ENCODE data around the gene STK24.

Gene STK24

GRCh38 chr13:98514288-98514687 lies 62.6 kb downstream of the STK24 start:
- in situ Hi-C loops (cut with MboI; ENCODE audit: low sequenced_read_pairs), result no loop called here

GRCh38 chr13:98513837-98514236 lies 63.1 kb downstream of the STK24 start:
- in situ Hi-C loops (cut with MboI; ENCODE audit: low sequenced_read_pairs), result no loop called here

GRCh38 chr13:98512774-98513665 lies 63.9 kb downstream of the STK24 start:
- in situ Hi-C loops (cut with MboI; ENCODE audit: low sequenced_read_pairs), result no loop called here

GRCh38 chr13:98511435-98511834 lies 65.5 kb downstream of the STK24 start:
- in situ Hi-C loops (cut with MboI; ENCODE audit: low sequenced_read_pairs), result no loop called here

GRCh38 chr13:98510156-98510509 lies 66.8 kb downstream of the STK24 start:
- in situ Hi-C loops (cut with MboI; ENCODE audit: low sequenced_read_pairs), result no loop called here

GRCh38 chr13:98509271-98510155 lies 67.4 kb downstream of the STK24 start:
- in situ Hi-C loops (cut with MboI; ENCODE audit: low sequenced_read_pairs), result no loop called here

GRCh38 chr13:98508685-98509084 lies 68.2 kb downstream of the STK24 start:
- in situ Hi-C loops (cut with MboI; ENCODE audit: low sequenced_read_pairs), result no loop called here

- in situ Hi-C loops (cut with MboI; ENCODE audit: low sequenced_read_pairs), result no loop called here
Observed at GRCh38 chr13:98508280-98508679, 68.6 kb downstream of the STK24 start.

GRCh38 chr13:98507282-98507797 lies 69.6 kb downstream of the STK24 start:
- in situ Hi-C loops (cut with MboI; ENCODE audit: low sequenced_read_pairs), result no loop called here

GRCh38 chr13:98506728-98507230 lies 70.1 kb downstream of the STK24 start:
- in situ Hi-C loops (cut with MboI; ENCODE audit: low sequenced_read_pairs), result no loop called here

- in situ Hi-C loops (cut with MboI; ENCODE audit: low sequenced_read_pairs), result no loop called here
Observed at GRCh38 chr13:98506322-98506721, 70.6 kb downstream of the STK24 start.

GRCh38 chr13:98505217-98505616 lies 71.7 kb downstream of the STK24 start:
- in situ Hi-C loops (cut with MboI; ENCODE audit: low sequenced_read_pairs), result no loop called here

- in situ Hi-C loops (cut with MboI; ENCODE audit: low sequenced_read_pairs), result no loop called here
Observed at GRCh38 chr13:98504371-98504963, 72.4 kb downstream of the STK24 start.

GRCh38 chr13:98504029-98504351 lies 72.9 kb downstream of the STK24 start:
- in situ Hi-C loops (cut with MboI; ENCODE audit: low sequenced_read_pairs), result no loop called here

GRCh38 chr13:98503175-98504028 lies 73.5 kb downstream of the STK24 start:
- in situ Hi-C loops (cut with MboI; ENCODE audit: low sequenced_read_pairs), result no loop called here

GRCh38 chr13:98500963-98501421 lies 75.9 kb downstream of the STK24 start:
- in situ Hi-C loops (cut with MboI; ENCODE audit: low sequenced_read_pairs), result no loop called here

- in situ Hi-C loops (cut with MboI; ENCODE audit: low sequenced_read_pairs), result no loop called here
Observed at GRCh38 chr13:98496966-98497365, 79.9 kb downstream of the STK24 start.

- in situ Hi-C loops (cut with MboI; ENCODE audit: low sequenced_read_pairs), result no loop called here
Observed at GRCh38 chr13:98496479-98496791, 80.5 kb downstream of the STK24 start.

GRCh38 chr13:98495627-98496478 lies 81.1 kb downstream of the STK24 start:
- in situ Hi-C loops (cut with MboI; ENCODE audit: low sequenced_read_pairs), result no loop called here
